ENCODE results near the gene ESYT3. TPM values are rescaled to one million over a fixed set of nuclear protein-coding genes. Genes with fewer than 3 reads are reported as not detected.
A peak's percentile ranks its signal among the peaks of the same experiment; 100 is the strongest.

ESYT3 gene
- total and polyA plus RNA-seq, 2 of the 8 experiments (the other 6 are each of a cell fraction or from before 2014, with no cell fraction given) = 4.4 to 7.3 TPM

- no peak overlapping the region for H4K5ac ChIP-seq (ENCODE audit: insufficient read length, low read depth, low read length)
- H4K8ac ChIP-seq (ENCODE audit: extremely low read depth, insufficient read depth, low read length) = no peak overlapping the region
- no peaks in the 10 kb centered on the region for H4K20me1 ChIP-seq (replicated peaks in 1 of 2; ENCODE audit: control insufficient read depth in 1 of 2, insufficient read depth in 2 of 2, low read length in 2 of 2)
- POLR2A ChIA-PET (ENCODE audit: partially characterized antibody) = no interaction called here
- H3K27ac ChIP-seq (ENCODE audit: low read depth, low read length) = no peak overlapping the region
- no peak overlapping the region for H2BK15ac ChIP-seq (ENCODE audit: low read length)
- no peak overlapping the region for H2BK5ac ChIP-seq (ENCODE audit: low read depth, low read length)
- no peaks in the 10 kb centered on the region; a peak in 3 of 8 replicates for H3K36me3 ChIP-seq (ENCODE audit: control insufficient read depth in 2 of 4, insufficient read depth in 4 of 4, low read length in 3 of 4)
- H4K91ac ChIP-seq (replicated peaks; ENCODE audit: insufficient read length, low read length) = no peak overlapping the region
- H2BK20ac ChIP-seq (ENCODE audit: low read length) = no peak overlapping the region
- no peak overlapping the region for H3K4me2 ChIP-seq (ENCODE audit: insufficient read depth in 1 of 2, low read depth in 2 of 2, low read length in 2 of 2)
- H3K9me3 ChIP-seq (ENCODE audit: insufficient read depth in 2 of 2, low read depth in 1 of 2, low read length in 1 of 2) = no peaks in the 10 kb centered on the region
- no peaks in the 10 kb centered on the region for H3K23me2 ChIP-seq (ENCODE audit: low read depth, low read length)
- peaks cover 0 to 3% (median 0%) of the 10 kb centered on the region in 4 experiments; a peak in 4 of 7 replicates for H3K4me1 ChIP-seq (replicated peaks in 1 of 4; ENCODE audit: control insufficient read depth in 3 of 4, insufficient read depth in 4 of 4, low read length in 3 of 4)
- no peak overlapping the region for H2AK5ac ChIP-seq (ENCODE audit: low read depth, low read length)
- no peak overlapping the region for H2BK12ac ChIP-seq (ENCODE audit: low read depth, low read length)
- no peak overlapping the region for H3K14ac ChIP-seq (ENCODE audit: insufficient read length)
- no peak overlapping the region for H3K9ac ChIP-seq (replicated peaks in 1 of 4; ENCODE audit: extremely low read depth in 1 of 4, low read depth in 3 of 4, low read length in 3 of 4)
- DNase-seq (ENCODE audit: low read depth in 1 of 2, low spot score in 2 of 2) (peak in 1 of 2 experiments; percentile 29), FAIRE-seq (no peak)
- no peak overlapping the region for H3K56ac ChIP-seq (replicated peaks; ENCODE audit: insufficient read length, low read depth, low read length)
- H3K79me2 ChIP-seq (ENCODE audit: control insufficient read depth in 1 of 2, insufficient read depth in 2 of 2, low read length in 2 of 2) = no peaks in the 10 kb centered on the region
- no peaks in the 10 kb centered on the region for H3K79me1 ChIP-seq (ENCODE audit: low read depth, low read length)
- no peaks in the 10 kb centered on the region for H3K27me3 ChIP-seq (replicated peaks in 1 of 4; ENCODE audit: control insufficient read depth in 3 of 4, extremely low read depth in 1 of 4, insufficient read depth in 3 of 4, low read length in 3 of 4)
- H2AFZ ChIP-seq (ENCODE audit: low read length) = no peak overlapping the region
- H3K4ac ChIP-seq (replicated peaks; ENCODE audit: insufficient read length, low read depth, low read length) = no peak overlapping the region
- no peak overlapping the region for H2BK120ac ChIP-seq (replicated peaks; ENCODE audit: low read depth, low read length)
- no peak overlapping the region for H3K23ac ChIP-seq (ENCODE audit: insufficient read length)
- no peak overlapping the region for H3K18ac ChIP-seq (ENCODE audit: extremely low read depth, low read length)
- H3K4me3 ChIP-seq (ENCODE audit: extremely low read depth in 1 of 4, insufficient read depth in 2 of 4, low read depth in 3 of 4, low read length in 4 of 4) = no peak overlapping the region
- 56% methylated on average over 2 of the region's 2 CpGs; no CpG with 5 or more reads in 1 of the 2 experiments for WGBS, 2 experiments (ENCODE audit: extremely low coverage in 1 of 2, insufficient coverage in 1 of 2, insufficient read length in 1 of 2, insufficient replicate concordance in 2 of 2, low coverage in 1 of 2, low lambda C conversion rate in 2 of 2, missing lambda C conversion rate in 1 of 2)
- CTCF ChIA-PET (ENCODE audit: partially characterized antibody) = interaction anchor here (1.1 to 4.0 kb wide), 4 partner anchors 8 to 52 kb away, joined by 4 to 10 read pairs (median 8); no protein-coding TSS in a partner anchor
- TF ChIP-seq TCF12 (IDR thresholded peaks at IDR 0.05; ENCODE audit: low read depth, low read length) = no peak
- no peak for TF ChIP-seq TAF1 (IDR thresholded peaks at IDR 0.05; ENCODE audit: low read depth, low read length)
- no peak for TF ChIP-seq TBP (IDR thresholded peaks at IDR 0.05; ENCODE audit: low read depth, low read length)
- TF ChIP-seq FOSL1 (IDR thresholded peaks at IDR 0.05; ENCODE audit: insufficient read depth, low read depth, low read length) = no peak
- TF ChIP-seq CHD2 (IDR thresholded peaks at IDR 0.05; ENCODE audit: low read length) = no peak
- TF ChIP-seq POU5F1 (IDR thresholded peaks at IDR 0.05; ENCODE audit: low read depth, low read length) = no peak
- TF ChIP-seq TAF7 (optimal IDR thresholded peaks at IDR 0.05; ENCODE audit: borderline replicate concordance, low read depth, low read length) = no peak
- TF ChIP-seq ZNF274 (IDR thresholded peaks at IDR 0.05; ENCODE audit: borderline replicate concordance, extremely low read depth, low read length) = no peak
- TF ChIP-seq E2F6 (IDR thresholded peaks at IDR 0.05) = no peak
- TF ChIP-seq SIX5 (IDR thresholded peaks at IDR 0.05; ENCODE audit: low read depth, low read length) = no peak
- TF ChIP-seq KDM5A (IDR thresholded peaks at IDR 0.05; ENCODE audit: low read length) = no peak
- no peak for TF ChIP-seq BCL11A (IDR thresholded peaks at IDR 0.05; ENCODE audit: low read depth in 2 of 2, low read length in 2 of 2)
- no peak for TF ChIP-seq MAFK (IDR thresholded peaks at IDR 0.05; ENCODE audit: low read depth, low read length)
- no peak for TF ChIP-seq EZH2 (IDR thresholded peaks at IDR 0.05; ENCODE audit: low read depth, low read length, severe bottlenecking)
- no peak for TF ChIP-seq ASH2L (IDR thresholded peaks at IDR 0.05; ENCODE audit: low read length)
Measured at GRCh38 chr3:138468886-138469285, 34.5 kb downstream of the ESYT3 start.

All from H1 (cell line).